GM13977 (cell line): Measurements from ENCODE around the gene CD59.

Experiments
- DNase-seq: peaks from one replicate; pipeline ENCODE4 v3.0.0; 2012; ENCODE audit warnings: low spot score
- in situ Hi-C: fragments of 300-500 bp; cut with MboI; formaldehyde crosslinking; loops from one replicate; pipeline ENCODE4 v1.12.0; 2022; ENCODE audit warnings: low sequenced_read_pairs, low pct_unique_long_range_greater_than_20kb, mixed read lengths, inconsistent platforms; ENCODE audit not compliant: unreplicated experiment
- TF ChIP-seq, protein P1 (sequence below): IDR thresholded peaks from 2 replicates; pipeline ENCODE4 v1.5.1; 2012; ENCODE audit warnings: mild to moderate bottlenecking, control low read depth; ENCODE audit not compliant: insufficient read depth; ENCODE audit errors: extremely low read depth, missing control alignments

The CD59 gene

DNA sequence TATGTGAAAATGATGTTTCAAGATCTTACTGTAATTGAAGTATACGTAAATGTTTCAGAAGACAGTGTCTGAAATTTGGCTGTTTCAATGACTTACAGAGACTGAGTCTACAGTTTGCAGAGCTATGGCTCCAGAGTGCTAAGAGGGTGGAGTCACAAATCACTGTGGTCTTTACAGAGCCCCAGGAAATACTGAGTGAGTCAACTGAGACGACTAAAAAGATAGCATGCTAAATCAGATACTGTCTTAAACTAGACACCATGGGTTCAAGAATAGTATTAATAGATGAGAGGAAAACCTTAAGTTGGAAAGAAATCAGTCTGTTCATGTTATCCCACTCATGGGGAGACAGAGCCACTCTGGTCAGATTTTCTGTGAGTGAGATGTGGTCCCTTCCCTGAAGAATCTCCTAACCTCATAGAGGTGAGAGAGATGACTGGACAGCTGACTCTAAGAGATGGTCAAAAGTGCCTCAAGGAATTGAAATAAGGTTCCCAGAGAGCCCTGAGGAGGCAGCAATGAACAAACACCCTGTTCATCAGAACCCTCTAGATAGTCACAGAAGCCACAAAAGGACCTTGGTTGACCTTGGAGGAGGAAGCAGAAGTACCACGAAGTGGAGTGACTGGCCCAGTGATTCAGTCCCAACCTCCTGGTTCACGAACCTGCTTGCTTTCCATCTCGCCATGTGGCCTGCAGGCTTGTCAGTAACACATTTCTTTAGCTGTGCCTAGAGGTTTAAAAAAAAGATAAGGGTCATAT, 65.8 kb downstream of the CD59 start:
- TF ChIP-seq, protein P1, sequence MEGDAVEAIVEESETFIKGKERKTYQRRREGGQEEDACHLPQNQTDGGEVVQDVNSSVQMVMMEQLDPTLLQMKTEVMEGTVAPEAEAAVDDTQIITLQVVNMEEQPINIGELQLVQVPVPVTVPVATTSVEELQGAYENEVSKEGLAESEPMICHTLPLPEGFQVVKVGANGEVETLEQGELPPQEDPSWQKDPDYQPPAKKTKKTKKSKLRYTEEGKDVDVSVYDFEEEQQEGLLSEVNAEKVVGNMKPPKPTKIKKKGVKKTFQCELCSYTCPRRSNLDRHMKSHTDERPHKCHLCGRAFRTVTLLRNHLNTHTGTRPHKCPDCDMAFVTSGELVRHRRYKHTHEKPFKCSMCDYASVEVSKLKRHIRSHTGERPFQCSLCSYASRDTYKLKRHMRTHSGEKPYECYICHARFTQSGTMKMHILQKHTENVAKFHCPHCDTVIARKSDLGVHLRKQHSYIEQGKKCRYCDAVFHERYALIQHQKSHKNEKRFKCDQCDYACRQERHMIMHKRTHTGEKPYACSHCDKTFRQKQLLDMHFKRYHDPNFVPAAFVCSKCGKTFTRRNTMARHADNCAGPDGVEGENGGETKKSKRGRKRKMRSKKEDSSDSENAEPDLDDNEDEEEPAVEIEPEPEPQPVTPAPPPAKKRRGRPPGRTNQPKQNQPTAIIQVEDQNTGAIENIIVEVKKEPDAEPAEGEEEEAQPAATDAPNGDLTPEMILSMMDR, result no peak
- no peak for DNase-seq
- in situ Hi-C loops, result no loop called here

DNA sequence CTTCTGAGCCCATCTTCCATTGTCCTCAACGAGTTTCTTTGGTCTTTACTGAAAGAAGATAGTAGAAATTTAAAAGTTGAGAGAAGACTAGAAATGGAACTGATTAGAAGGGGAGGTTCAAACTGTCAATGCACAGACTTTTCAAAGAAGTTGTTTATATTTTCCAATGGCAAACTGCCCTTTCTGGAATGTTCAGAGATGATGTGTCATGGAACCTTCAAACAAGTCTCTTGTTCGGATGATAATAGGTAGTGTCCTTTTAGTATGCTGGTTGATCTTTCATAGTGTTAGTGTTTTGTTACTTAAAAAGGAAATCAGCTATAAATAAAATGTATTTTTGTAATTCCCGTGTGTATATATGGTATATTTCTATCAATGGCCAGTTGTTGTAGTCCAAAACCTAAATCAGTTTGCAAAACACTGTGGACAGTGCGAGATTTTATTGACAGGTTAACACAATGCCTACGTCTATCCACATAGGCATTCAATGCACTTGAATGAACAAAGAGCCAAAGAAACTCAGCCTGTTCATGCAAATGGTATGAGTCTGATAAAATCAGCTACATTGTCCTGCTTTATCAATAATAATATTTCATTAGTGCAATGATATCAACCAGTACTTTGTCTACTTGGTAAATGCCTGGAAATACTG, 66.5 kb downstream of the CD59 start:
- in situ Hi-C loops, result no loop called here
- DNase-seq, result no peak
- TF ChIP-seq, protein P1, result no peak

DNA sequence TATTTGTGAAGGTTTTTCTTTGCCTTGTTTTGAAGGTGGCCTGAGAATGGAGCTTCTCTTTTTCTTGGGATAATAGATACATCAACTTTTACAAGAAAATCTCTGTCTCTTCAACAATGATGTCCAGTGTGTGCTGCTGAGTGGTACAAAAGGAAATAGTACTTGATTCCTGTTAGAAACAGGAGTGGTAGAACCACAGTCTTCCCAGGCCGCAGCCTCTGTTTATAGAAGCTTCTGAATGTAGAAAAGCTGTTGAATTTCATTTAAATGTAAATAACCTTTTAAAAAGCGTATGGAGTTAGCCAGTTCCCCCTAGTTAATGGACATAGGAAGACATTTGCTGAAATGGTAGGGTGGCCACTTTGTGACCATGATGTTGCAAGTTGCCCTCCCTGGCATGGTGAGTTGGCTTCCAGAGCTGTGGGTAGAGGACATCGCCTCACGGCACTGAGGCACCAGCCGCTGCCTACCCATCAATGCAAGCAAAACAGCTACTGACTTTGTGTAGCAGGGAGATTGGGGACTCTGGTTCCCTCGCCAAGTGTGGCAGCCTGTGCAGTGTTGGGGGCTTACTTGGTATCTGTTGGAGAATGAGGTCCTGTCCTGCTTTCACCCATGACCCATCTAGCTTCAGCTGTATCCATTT, 67.1 kb downstream of the CD59 start:
- in situ Hi-C loops, result no loop called here
- no peak for DNase-seq
- TF ChIP-seq, protein P1, result no peak

DNA sequence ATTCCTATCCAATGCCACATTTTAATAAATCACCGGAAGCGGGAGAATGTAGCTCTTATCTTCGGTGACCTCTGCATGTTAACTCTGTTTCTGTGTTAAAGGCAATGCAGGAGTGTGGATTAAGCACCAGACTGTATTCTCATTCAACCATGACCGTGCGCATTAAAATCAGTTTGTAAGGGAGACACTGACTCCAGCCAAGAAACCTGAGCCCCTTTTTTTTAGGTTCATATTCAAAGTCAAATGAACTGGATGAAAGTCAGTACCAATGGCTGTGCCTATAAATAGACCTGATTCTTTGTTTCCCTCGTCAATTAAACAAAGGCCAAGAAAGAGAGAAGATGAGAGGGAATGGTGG, 67.8 kb downstream of the CD59 start:
- in situ Hi-C loops, result no loop called here
- DNase-seq, result no peak
- TF ChIP-seq, protein P1, result no peak

DNA sequence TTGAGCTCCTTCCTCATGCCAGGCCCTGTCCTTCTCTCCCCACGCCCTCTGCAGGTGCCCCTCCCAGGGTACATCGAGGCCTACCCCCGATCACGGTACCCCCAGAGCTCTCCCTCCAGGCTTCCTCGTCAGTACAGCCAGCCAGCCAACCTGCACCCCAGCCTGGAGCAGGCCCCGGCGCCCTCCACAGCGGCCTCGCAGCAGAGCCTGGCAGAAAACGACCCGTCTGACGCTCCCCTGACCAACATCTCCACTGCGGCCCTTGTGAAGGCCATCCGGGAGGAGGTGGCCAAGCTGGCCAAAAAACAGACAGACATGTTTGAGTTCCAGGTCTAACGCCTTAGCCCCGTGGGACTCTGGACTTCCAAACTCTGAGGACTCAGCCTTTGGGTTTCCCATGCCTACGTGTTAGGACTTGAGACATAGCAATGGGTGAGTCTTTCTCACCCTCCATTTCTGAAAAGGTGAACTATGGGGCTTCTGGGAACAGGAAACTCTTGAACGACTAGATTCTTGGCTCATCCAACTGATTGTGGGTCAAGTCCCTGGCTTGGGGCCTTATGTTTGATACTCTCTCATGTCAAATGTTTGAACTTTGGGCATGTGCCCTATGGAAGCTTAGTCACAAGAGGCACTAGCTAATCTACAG, 68.3 kb downstream of the CD59 start:
- TF ChIP-seq, protein P1, result no peak
- DNase-seq, result no peak
- in situ Hi-C loops, result no loop called here

DNA sequence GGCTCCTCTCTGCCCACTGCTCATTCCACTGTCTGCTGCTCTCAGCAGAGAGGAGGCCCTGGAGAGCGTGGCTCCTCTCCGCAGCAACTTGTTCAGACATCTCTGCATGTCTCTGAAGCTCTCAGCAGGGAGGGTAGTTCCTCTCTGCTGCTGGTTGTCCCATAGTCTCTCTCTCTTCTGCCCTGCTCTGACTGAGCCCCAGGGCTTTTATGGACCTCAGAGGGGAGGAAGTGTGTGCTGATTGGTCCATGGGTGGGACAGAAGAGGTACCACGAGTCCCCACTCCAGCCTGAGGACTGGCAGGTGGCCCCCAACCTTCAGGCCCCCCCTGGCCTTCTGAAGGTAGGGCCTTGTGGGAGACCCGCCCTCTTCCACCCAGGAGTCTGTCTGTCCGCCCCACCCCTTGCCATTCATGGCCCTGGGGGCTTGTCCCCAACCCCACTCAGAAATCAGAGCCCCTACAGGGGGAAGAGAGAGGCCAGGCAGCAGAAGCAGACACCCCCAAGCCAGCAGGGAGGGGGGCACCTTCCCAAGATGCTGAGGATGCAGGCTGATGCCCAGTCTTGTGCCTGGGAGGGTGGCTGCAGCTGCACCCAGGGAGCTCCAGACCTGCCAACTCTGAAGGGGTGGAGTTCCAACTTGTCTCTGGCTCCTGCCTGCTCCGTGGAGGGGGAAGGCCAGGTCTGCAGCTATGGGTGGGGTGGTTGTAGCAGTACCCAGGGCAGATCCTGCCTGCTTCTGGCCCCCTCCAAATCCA, 70.7 kb downstream of the CD59 start:
- DNase-seq, result no peak
- TF ChIP-seq, protein P1, result no peak
- in situ Hi-C loops, result no loop called here
